HEK293 (cell line): ENCODE data around the gene ZFAND3.

Experiments used
- CTCF ChIA-PET: fragments of 350-600 bp; formaldehyde crosslinking; extraction: SDS; loops from one replicate; lab custom pipeline; 2021; ENCODE audit warnings: antibody characterized with exemption; lab: Yijun Ruan, JAX
- POLR2A ChIA-PET: fragments of 300-600 bp; formaldehyde crosslinking; extraction: SDS; loops from one replicate; lab custom pipeline; 2020; ENCODE audit warnings: antibody characterized with exemption, inconsistent platforms; lab: Yijun Ruan, JAX
- H3K27ac ChIP-seq: fragments of 200-500 bp; sonication (Bioruptor generic); 2 replicates; pipeline ENCODE4 v1.5.1; 2014; ENCODE audit warnings: low read depth, low read length, control low read depth, inconsistent platforms; ENCODE audit errors: extremely low read depth
- H3K36me3 ChIP-seq, 2 experiments: fragments of 200-500 bp in 1 of 2; sonication (Bioruptor generic) in 1 of 2; 1 replicate in 1 of 2; 2 replicates in 1 of 2; pipeline ENCODE4 v1.5.1; 2014 to 2017; ENCODE audit warnings: inconsistent platforms in 2 of 2, low read length in 2 of 2; ENCODE audit not compliant: control insufficient read depth in 2 of 2, insufficient read depth in 1 of 2
- H3K4me1 ChIP-seq: fragments of 200-500 bp; sonication (Bioruptor generic); 2 replicates; pipeline ENCODE4 v1.5.1; 2014; ENCODE audit warnings: mild to moderate bottlenecking, low read length, inconsistent platforms; ENCODE audit not compliant: control insufficient read depth, insufficient read depth
- H3K4me3 ChIP-seq: 2 replicates; pipeline ENCODE4 v1.5.1; 2011; ENCODE audit warnings: low read depth, mild to moderate bottlenecking, control low read depth, low read length, moderate library complexity
- H3K9me3 ChIP-seq: fragments of 200-500 bp; sonication (Bioruptor generic); 2 replicates; pipeline ENCODE4 v1.5.1; 2014; ENCODE audit warnings: low read depth, low read length, inconsistent platforms; ENCODE audit not compliant: control insufficient read depth, insufficient read depth
- EGR2 ChIP-seq: fragments of 450-650 bp; formaldehyde crosslinking; IDR thresholded peaks from 2 replicates; pipeline ENCODE4 v1.5.1; 2016; ENCODE audit warnings: low read depth, missing biosample characterization, missing genetic modification characterization
- KLF16 ChIP-seq: fragments of 450-650 bp; formaldehyde crosslinking; IDR thresholded peaks from 2 replicates; pipeline ENCODE4 v1.5.1; 2017; ENCODE audit warnings: missing biosample characterization, missing genetic modification characterization
- MYNN ChIP-seq: fragments of 450-650 bp; formaldehyde crosslinking; IDR thresholded peaks from 2 replicates; pipeline ENCODE4 v1.5.1; 2016; ENCODE audit warnings: missing biosample characterization, missing genetic modification characterization, borderline replicate concordance
- ZNF302 ChIP-seq: fragments of 450-650 bp; formaldehyde crosslinking; IDR thresholded peaks from 2 replicates; pipeline ENCODE4 v1.5.1; 2016; ENCODE audit warnings: missing biosample characterization, missing genetic modification characterization, low read depth
- ZNF37A ChIP-seq: fragments of 450-650 bp; IDR thresholded peaks from 2 replicates; pipeline ENCODE4 v1.5.1; 2018; ENCODE audit warnings: missing biosample characterization, missing genetic modification characterization
- ZNF391 ChIP-seq: fragments of 450-650 bp; formaldehyde crosslinking; IDR thresholded peaks from 2 replicates; pipeline ENCODE4 v1.5.1; 2016; ENCODE audit warnings: low read depth, missing biosample characterization, missing genetic modification characterization, borderline replicate concordance
- ZNF561 ChIP-seq: fragments of 450-650 bp; IDR thresholded peaks from 2 replicates; pipeline ENCODE4 v1.5.1; 2018; ENCODE audit warnings: missing biosample characterization, missing genetic modification characterization, borderline replicate concordance
- ZNF677 ChIP-seq: fragments of 450-650 bp; IDR thresholded peaks from 2 replicates; pipeline ENCODE4 v1.5.0; 2018; ENCODE audit warnings: missing biosample characterization, mild to moderate bottlenecking, missing genetic modification characterization, moderate library complexity
- ZSCAN30 ChIP-seq: fragments of 450-650 bp; IDR thresholded peaks from 2 replicates; pipeline ENCODE4 v1.5.1; 2018; ENCODE audit warnings: missing biosample characterization, mild to moderate bottlenecking, missing genetic modification characterization, moderate library complexity
- TF ChIP-seq, protein P1 (sequence below): fragments of 450-650 bp; formaldehyde crosslinking; IDR thresholded peaks from 2 replicates; pipeline ENCODE4 v1.5.1; 2016; ENCODE audit warnings: missing biosample characterization, missing genetic modification characterization
- TF ChIP-seq, protein P2 (sequence below): fragments of 450-650 bp; formaldehyde crosslinking; IDR thresholded peaks from 2 replicates; pipeline ENCODE4 v1.5.1; 2016; ENCODE audit warnings: missing biosample characterization, missing genetic modification characterization
- TF ChIP-seq, protein P3 (sequence below): fragments of 450-650 bp; IDR thresholded peaks from 2 replicates; pipeline ENCODE4 v1.5.1; 2018; ENCODE audit warnings: missing biosample characterization, mild to moderate bottlenecking, missing genetic modification characterization

The ZFAND3 gene

DNA sequence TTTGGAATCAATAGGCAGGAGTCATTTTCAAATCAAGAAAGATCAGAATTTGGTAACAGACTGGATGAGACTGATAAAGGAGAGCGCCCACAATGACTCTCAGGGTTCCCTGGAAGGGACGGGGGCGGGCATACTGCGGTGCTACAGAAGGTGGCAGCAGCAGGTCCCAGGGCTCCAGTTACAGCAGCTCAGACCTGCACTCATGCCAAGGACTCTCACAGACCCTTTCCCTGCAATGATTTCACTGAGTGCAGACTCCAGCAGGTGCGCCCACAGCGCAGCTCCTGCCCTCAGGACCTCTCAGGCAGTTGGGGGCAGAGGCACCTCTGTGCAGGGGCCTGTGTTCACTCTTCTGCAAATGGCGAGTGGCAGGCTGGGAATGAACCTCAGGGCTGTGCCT is 359.8 kb downstream of the ZFAND3 start:
- CTCF ChIA-PET, result no interaction called here
- H3K4me1 ChIP-seq, result peaks cover 6% of the 10 kb centered on the region; the same call in 1 of the 2 replicates
- POLR2A ChIA-PET, result no interaction called here
- H3K27ac ChIP-seq, result no peak overlapping the region
- no peaks in the 10 kb centered on the region for H3K9me3 ChIP-seq
- H3K36me3 ChIP-seq, result no peaks in the 10 kb centered on the region
- no peak overlapping the region for H3K4me3 ChIP-seq
- TF ChIP-seq EGR2 (tag by site-specific recombination) (0 out of 2 replicates have a peak, but pooled peaks have one; percentile 8), ZNF561 (no peak)

DNA sequence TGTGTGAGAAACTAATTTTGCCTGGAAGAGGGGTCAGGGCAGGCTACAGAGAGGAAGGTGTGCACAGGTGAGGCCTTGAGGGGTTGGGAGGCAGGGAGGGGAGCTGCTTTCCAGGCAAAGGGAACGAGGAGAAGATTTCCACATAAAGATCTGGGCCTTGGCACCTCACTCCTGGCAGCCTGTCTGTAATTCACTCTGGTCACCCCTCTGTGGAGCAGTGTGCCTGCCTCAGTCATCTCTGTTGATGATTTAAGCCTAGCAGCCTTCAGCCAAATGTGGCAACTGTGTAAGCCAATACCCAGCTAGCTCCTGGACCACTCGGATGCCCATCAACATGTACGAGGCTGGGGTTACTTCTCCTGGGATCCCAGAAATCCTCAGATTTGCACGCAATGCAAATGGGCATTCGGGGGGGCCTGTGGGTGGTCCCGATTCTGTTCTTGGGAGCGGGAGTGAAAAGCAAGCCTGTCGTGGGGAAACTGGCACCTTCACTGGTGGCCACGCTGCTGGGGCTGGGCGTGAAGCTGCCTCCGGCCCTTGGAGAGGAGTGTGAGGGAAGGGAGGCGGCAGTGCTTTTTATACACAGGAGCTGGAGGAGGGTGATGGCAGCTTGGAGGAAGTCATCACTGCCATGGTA is 360.4 kb downstream of the ZFAND3 start:
- Histone ChIP-seq H3K4me1 (peaks cover 6% of the 10 kb centered on the region; the same call in 1 of the 2 replicates), H3K9me3 (no peaks in the 10 kb centered on the region), H3K4me3 (no peak overlapping the region), H3K36me3 (no peaks in the 10 kb centered on the region), H3K27ac (no peak overlapping the region)
- no peak for TF ChIP-seq KLF16
- TF ChIP-seq ZNF677 (tag by site-specific recombination), result no peak
- no peak for TF ChIP-seq ZNF37A (tag by site-specific recombination)
- TF ChIP-seq, protein P1, sequence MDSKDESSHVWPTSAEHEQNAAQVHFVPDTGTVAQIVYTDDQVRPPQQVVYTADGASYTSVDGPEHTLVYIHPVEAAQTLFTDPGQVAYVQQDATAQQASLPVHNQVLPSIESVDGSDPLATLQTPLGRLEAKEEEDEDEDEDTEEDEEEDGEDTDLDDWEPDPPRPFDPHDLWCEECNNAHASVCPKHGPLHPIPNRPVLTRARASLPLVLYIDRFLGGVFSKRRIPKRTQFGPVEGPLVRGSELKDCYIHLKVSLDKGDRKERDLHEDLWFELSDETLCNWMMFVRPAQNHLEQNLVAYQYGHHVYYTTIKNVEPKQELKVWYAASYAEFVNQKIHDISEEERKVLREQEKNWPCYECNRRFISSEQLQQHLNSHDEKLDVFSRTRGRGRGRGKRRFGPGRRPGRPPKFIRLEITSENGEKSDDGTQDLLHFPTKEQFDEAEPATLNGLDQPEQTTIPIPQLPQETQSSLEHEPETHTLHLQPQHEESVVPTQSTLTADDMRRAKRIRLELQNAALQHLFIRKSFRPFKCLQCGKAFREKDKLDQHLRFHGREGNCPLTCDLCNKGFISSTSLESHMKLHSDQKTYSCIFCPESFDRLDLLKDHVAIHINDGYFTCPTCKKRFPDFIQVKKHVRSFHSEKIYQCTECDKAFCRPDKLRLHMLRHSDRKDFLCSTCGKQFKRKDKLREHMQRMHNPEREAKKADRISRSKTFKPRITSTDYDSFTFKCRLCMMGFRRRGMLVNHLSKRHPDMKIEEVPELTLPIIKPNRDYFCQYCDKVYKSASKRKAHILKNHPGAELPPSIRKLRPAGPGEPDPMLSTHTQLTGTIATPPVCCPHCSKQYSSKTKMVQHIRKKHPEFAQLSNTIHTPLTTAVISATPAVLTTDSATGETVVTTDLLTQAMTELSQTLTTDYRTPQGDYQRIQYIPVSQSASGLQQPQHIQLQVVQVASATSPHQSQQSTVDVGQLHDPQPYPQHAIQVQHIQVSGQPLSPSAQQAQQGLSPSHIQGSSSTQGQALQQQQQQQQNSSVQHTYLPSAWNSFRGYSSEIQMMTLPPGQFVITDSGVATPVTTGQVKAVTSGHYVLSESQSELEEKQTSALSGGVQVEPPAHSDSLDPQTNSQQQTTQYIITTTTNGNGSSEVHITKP (tag by site-specific recombination), result 0 out of 2 replicates have a peak, but pooled peaks have one; percentile 24
- CTCF ChIA-PET, result interaction anchor here (0.7 kb wide), 2 partner anchors 88 to 888 kb away, joined by 3 read pairs; no protein-coding TSS in a partner anchor
- POLR2A ChIA-PET, result no interaction called here

DNA sequence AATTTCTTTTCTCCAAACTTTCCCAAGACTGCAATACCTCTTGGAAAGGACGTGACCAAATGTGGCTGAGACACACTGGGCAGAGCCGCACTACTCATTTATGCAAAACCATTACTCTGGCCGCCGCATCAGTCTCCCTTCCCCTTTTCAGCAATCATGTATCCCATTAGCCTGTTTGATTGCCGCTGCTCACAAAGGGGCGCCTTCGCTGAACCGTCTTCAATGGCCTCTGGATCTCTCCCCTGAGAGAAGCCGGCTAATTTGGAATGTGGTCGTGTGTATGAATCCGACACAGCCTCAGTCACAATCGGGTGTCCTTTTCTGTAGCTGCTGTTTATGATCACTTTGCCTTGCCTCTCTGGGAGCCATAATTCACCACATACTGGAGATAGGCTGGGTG is 361.1 kb downstream of the ZFAND3 start:
- CTCF ChIA-PET, result interaction anchor here (0.7 kb wide), 2 partner anchors 88 to 887 kb away, joined by 3 read pairs; no protein-coding TSS in a partner anchor
- TF ChIP-seq, protein P2, sequence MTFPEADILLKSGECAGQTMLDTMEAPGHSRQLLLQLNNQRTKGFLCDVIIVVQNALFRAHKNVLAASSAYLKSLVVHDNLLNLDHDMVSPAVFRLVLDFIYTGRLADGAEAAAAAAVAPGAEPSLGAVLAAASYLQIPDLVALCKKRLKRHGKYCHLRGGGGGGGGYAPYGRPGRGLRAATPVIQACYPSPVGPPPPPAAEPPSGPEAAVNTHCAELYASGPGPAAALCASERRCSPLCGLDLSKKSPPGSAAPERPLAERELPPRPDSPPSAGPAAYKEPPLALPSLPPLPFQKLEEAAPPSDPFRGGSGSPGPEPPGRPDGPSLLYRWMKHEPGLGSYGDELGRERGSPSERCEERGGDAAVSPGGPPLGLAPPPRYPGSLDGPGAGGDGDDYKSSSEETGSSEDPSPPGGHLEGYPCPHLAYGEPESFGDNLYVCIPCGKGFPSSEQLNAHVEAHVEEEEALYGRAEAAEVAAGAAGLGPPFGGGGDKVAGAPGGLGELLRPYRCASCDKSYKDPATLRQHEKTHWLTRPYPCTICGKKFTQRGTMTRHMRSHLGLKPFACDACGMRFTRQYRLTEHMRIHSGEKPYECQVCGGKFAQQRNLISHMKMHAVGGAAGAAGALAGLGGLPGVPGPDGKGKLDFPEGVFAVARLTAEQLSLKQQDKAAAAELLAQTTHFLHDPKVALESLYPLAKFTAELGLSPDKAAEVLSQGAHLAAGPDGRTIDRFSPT, result no peak
- TF ChIP-seq ZNF302 (tag by site-specific recombination) (no peak), MYNN (tag by site-specific recombination) (no peak), ZSCAN30 (tag by site-specific recombination) (no peak), ZNF391 (tag by site-specific recombination) (no peak)
- TF ChIP-seq, protein P3, sequence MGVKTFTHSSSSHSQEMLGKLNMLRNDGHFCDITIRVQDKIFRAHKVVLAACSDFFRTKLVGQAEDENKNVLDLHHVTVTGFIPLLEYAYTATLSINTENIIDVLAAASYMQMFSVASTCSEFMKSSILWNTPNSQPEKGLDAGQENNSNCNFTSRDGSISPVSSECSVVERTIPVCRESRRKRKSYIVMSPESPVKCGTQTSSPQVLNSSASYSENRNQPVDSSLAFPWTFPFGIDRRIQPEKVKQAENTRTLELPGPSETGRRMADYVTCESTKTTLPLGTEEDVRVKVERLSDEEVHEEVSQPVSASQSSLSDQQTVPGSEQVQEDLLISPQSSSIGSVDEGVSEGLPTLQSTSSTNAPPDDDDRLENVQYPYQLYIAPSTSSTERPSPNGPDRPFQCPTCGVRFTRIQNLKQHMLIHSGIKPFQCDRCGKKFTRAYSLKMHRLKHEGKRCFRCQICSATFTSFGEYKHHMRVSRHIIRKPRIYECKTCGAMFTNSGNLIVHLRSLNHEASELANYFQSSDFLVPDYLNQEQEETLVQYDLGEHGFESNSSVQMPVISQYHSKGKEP (tag by site-specific recombination), result no peak
- TF ChIP-seq, all 188 proteins: peak for 0
- POLR2A ChIA-PET, result no interaction called here
- H3K27ac ChIP-seq, result no peak overlapping the region
- H3K9me3 ChIP-seq, result no peaks in the 10 kb centered on the region
- H3K4me1 ChIP-seq, result peaks cover 6% of the 10 kb centered on the region; the same call in 1 of the 2 replicates
- no peaks in the 10 kb centered on the region for H3K36me3 ChIP-seq
- H3K4me3 ChIP-seq, result no peak overlapping the region
